Caco-2 (cell line): Measurements from ENCODE around the gene TAT. TPM values are rescaled to one million over a fixed set of nuclear protein-coding genes. Genes with fewer than 3 reads are reported as not detected.

Experiments used
- BruUV-seq: library from RNA; stranded (reverse); fragments of 400-500 nt; replicated peaks from 2 replicates; lab custom pipeline; 2021; lab: Mats Ljungman, UMichigan
- CTCF ChIA-PET: fragments of 300-600 bp; sonication (Branson Sonifier 250); formaldehyde crosslinking; loops from one replicate; lab custom pipeline; 2022; ENCODE audit warnings: antibody characterized with exemption; lab: Charles Lee
- POLR2A ChIA-PET: fragments of 300-600 bp; sonication (Branson Sonifier 250); formaldehyde crosslinking; loops from one replicate; lab custom pipeline; 2022; ENCODE audit warnings: antibody characterized with exemption; lab: Charles Lee
- DNase-seq, 2 experiments: peaks; one replicate each; pipeline versions ENCODE4 v3.0.0 to v3.0.0-alpha.2; 2020 to 2022
- H3K27me3 ChIP-seq: replicated peaks from 2 replicates; pipeline ENCODE4 v1.6.0; 2011; ENCODE audit warnings: low read length; ENCODE audit not compliant: control insufficient read depth, insufficient read depth
- H3K36me3 ChIP-seq: 2 replicates; pipeline ENCODE4 v1.5.1; 2011; ENCODE audit warnings: low read length; ENCODE audit not compliant: control insufficient read depth, insufficient read depth
- H3K4me1 ChIP-seq: fragments of 250-450 bp; sonication (Bioruptor Pico); 2 replicates; pipeline ENCODE4 v1.5.1; 2020; ENCODE audit warnings: mild to moderate bottlenecking
- H3K4me3 ChIP-seq: 2 replicates; pipeline ENCODE4 v1.5.1; 2011; ENCODE audit warnings: low read depth, mild to moderate bottlenecking, control low read depth, low read length
- H3K9me3 ChIP-seq: fragments of 250-450 bp; sonication (Bioruptor Pico); 2 replicates; pipeline ENCODE4 v1.5.1; 2020; ENCODE audit warnings: mild to moderate bottlenecking, moderate library complexity
- H3K27ac Mint-ChIP-seq: one replicate; pipeline ENCODE4 v1.8.0; 2022; ENCODE audit warnings: mixed read lengths; ENCODE audit not compliant: unreplicated experiment
- H3K27me3 Mint-ChIP-seq: one replicate; pipeline ENCODE4 v1.8.0; 2022; ENCODE audit warnings: mixed read lengths; ENCODE audit not compliant: insufficient read depth, unreplicated experiment
- H3K36me3 Mint-ChIP-seq: one replicate; pipeline ENCODE4 v1.8.0; 2022; ENCODE audit warnings: mild to moderate bottlenecking, mixed read lengths; ENCODE audit not compliant: insufficient read depth, unreplicated experiment
- H3K4me1 Mint-ChIP-seq: one replicate; pipeline ENCODE4 v1.8.0; 2022; ENCODE audit warnings: low read depth, mixed read lengths; ENCODE audit not compliant: unreplicated experiment
- H3K4me3 Mint-ChIP-seq: one replicate; pipeline ENCODE4 v1.8.0; 2022; ENCODE audit warnings: mild to moderate bottlenecking, moderate library complexity, mixed read lengths; ENCODE audit not compliant: unreplicated experiment
- H3K9me3 Mint-ChIP-seq: one replicate; pipeline ENCODE4 v1.8.0; 2022; ENCODE audit warnings: mixed read lengths; ENCODE audit not compliant: unreplicated experiment
- CTCF ChIP-seq, 2 experiments: fragments of 200-600 bp in 1 of 2; IDR thresholded peaks; 1 replicate in 1 of 2; 2 replicates in 1 of 2; pipeline versions ENCODE4 v1.5.1 to v1.8.0; 2011 to 2022; ENCODE audit warnings: antibody characterized with exemption in 1 of 2, control low read depth in 1 of 2, inconsistent platforms in 1 of 2, low read depth in 1 of 2, low read length in 1 of 2, mild to moderate bottlenecking in 1 of 2, moderate library complexity in 1 of 2; ENCODE audit not compliant: insufficient read depth in 1 of 2, severe bottlenecking in 1 of 2, unreplicated experiment in 1 of 2
- intact Hi-C: fragments of 100-400 bp; cut with micrococcal nuclease; formaldehyde crosslinking; loops from one replicate; pipeline ENCODE4 v1.10.0; 2022; ENCODE audit not compliant: unreplicated experiment
- total RNA-seq: library from RNA; stranded (reverse); gene quantifications from 2 replicates; pipeline ENCODE4 v1.2.3, GENCODE V29; 2022

TAT gene
- total RNA-seq, 1 experiment from 2014 or later, result not detected

- peaks cover 23% of the 10 kb centered on the region for H3K9me3 Mint-ChIP-seq
- peaks cover 5% of the 10 kb centered on the region for H3K4me1 ChIP-seq
- DNase-seq, result no peak
- TF ChIP-seq CTCF (IDR thresholded peaks at IDR 0.05; ENCODE audit: insufficient read depth in 1 of 2, low read depth in 1 of 2, low read length in 1 of 2, severe bottlenecking in 1 of 2, unreplicated experiment in 1 of 2), result no peak
- no peaks in the 10 kb centered on the region for H3K36me3 Mint-ChIP-seq
- no peaks in the 10 kb centered on the region for H3K27me3 Mint-ChIP-seq
- H3K36me3 ChIP-seq, result no peaks in the 10 kb centered on the region
- H3K27me3 ChIP-seq, result no peaks in the 10 kb centered on the region
- CTCF ChIA-PET, result interaction anchor here (1.7 kb wide), 1 partner anchor 29 kb away, joined by 5 read pairs; no protein-coding TSS in a partner anchor
- no TSS peak for BruUV-seq
- no peaks in the 10 kb centered on the region; the same call in 1 of the 2 replicates for H3K9me3 ChIP-seq
- no peak overlapping the region for H3K27ac Mint-ChIP-seq
- H3K4me3 Mint-ChIP-seq, result no peak overlapping the region
- no peak overlapping the region for H3K4me3 ChIP-seq
- POLR2A ChIA-PET, result no interaction called here
- H3K4me1 Mint-ChIP-seq, result peaks cover 26% of the 10 kb centered on the region
- intact Hi-C loops, result no loop called here
These were observed 17.2 kb upstream of the TAT start for GRCh38 chr16:71594000-71594646.

- no peaks in the 10 kb centered on the region for H3K27me3 Mint-ChIP-seq
- H3K9me3 Mint-ChIP-seq, result peaks cover 17% of the 10 kb centered on the region
- peaks cover 20% of the 10 kb centered on the region for H3K4me1 Mint-ChIP-seq
- peaks cover 2% of the 10 kb centered on the region for H3K4me1 ChIP-seq
- no peaks in the 10 kb centered on the region for H3K36me3 Mint-ChIP-seq
- H3K36me3 ChIP-seq, result no peaks in the 10 kb centered on the region
- H3K27ac Mint-ChIP-seq, result peak overlapping the region; percentile 51
- no peak overlapping the region for H3K4me3 Mint-ChIP-seq
- BruUV-seq, result no TSS peak
- H3K9me3 ChIP-seq, result no peaks in the 10 kb centered on the region; the same call in 1 of the 2 replicates
- POLR2A ChIA-PET, result no interaction called here
- no peaks in the 10 kb centered on the region for H3K27me3 ChIP-seq
- no peak for TF ChIP-seq CTCF (IDR thresholded peaks at IDR 0.05; ENCODE audit: insufficient read depth in 1 of 2, low read depth in 1 of 2, low read length in 1 of 2, severe bottlenecking in 1 of 2, unreplicated experiment in 1 of 2)
- intact Hi-C loops, result no loop called here
- no peak for DNase-seq
- H3K4me3 ChIP-seq, result no peak overlapping the region
- CTCF ChIA-PET, result interaction anchor here (1.7 kb wide), 1 partner anchor 29 kb away, joined by 5 read pairs; no protein-coding TSS in a partner anchor
These were observed 16.4 kb upstream of the TAT start for GRCh38 chr16:71593048-71593999.

GRCh38 chr16:71591917-71592316 is 15.0 kb upstream of the TAT start:
- no peak overlapping the region for H3K4me3 ChIP-seq
- H3K36me3 ChIP-seq, result no peaks in the 10 kb centered on the region
- intact Hi-C loops, result no loop called here
- no peak overlapping the region for H3K27ac Mint-ChIP-seq
- no peaks in the 10 kb centered on the region for H3K27me3 Mint-ChIP-seq
- peaks cover 17% of the 10 kb centered on the region for H3K9me3 Mint-ChIP-seq
- H3K27me3 ChIP-seq, result no peaks in the 10 kb centered on the region
- POLR2A ChIA-PET, result no interaction called here
- H3K36me3 Mint-ChIP-seq, result no peaks in the 10 kb centered on the region
- H3K9me3 ChIP-seq, result no peaks in the 10 kb centered on the region; the same call in 1 of the 2 replicates
- no peaks in the 10 kb centered on the region for H3K4me1 ChIP-seq
- peaks cover 9% of the 10 kb centered on the region for H3K4me1 Mint-ChIP-seq
- BruUV-seq, result no TSS peak
- DNase-seq, result no peak
- CTCF ChIA-PET, result no interaction called here
- TF ChIP-seq CTCF (IDR thresholded peaks at IDR 0.05; ENCODE audit: insufficient read depth in 1 of 2, low read depth in 1 of 2, low read length in 1 of 2, severe bottlenecking in 1 of 2, unreplicated experiment in 1 of 2), result no peak
- no peak overlapping the region for H3K4me3 Mint-ChIP-seq
